PFSK-1 (cell line): ENCODE results near the gene NUBPL.

Experiments used
- FOXP2 ChIP-seq: optimal IDR thresholded peaks from 2 replicates; pipeline ENCODE3; 2011; ENCODE audit warnings: borderline replicate concordance, control low read depth, inconsistent platforms; ENCODE audit not compliant: insufficient read depth; ENCODE audit errors: extremely low read length, extremely low read depth
- POLR2AphosphoS5 ChIP-seq: IDR thresholded peaks from 2 replicates; pipeline ENCODE4 v1.6.1; 2012; ENCODE audit warnings: low read depth, mild to moderate bottlenecking, control low read depth, low read length, moderate library complexity
- REST ChIP-seq, 2 experiments: IDR thresholded peaks; 2 replicates each; pipeline versions ENCODE4 v1.6.1 to v1.8.0; 2011 to 2012; ENCODE audit warnings: low read depth in 2 of 2, low read length in 2 of 2, control low read depth in 1 of 2, inconsistent platforms in 1 of 2, mild to moderate bottlenecking in 1 of 2, moderate library complexity in 1 of 2; ENCODE audit not compliant: insufficient read depth in 1 of 2
- SIN3A ChIP-seq: IDR thresholded peaks from 2 replicates; pipeline ENCODE4 v1.6.1; 2012; ENCODE audit warnings: mild to moderate bottlenecking, low read length, moderate library complexity, borderline replicate concordance; ENCODE audit not compliant: insufficient read depth
- TAF1 ChIP-seq: IDR thresholded peaks from 2 replicates; pipeline ENCODE4 v1.6.1; 2012; ENCODE audit warnings: low read length, control low read depth, borderline replicate concordance; ENCODE audit not compliant: insufficient read depth

NUBPL gene

GRCh38 chr14:31592122-31592521 lies 30.9 kb downstream of the NUBPL start:
- TF ChIP-seq POLR2AphosphoS5 (no peak), FOXP2 (no peak)

- TF ChIP-seq POLR2AphosphoS5: no peak
These were observed 31.4 kb downstream of the NUBPL start for GRCh38 chr14:31592631-31593030.

GRCh38 chr14:31596342-31597095 lies 35.3 kb downstream of the NUBPL start:
- TF ChIP-seq TAF1: no peak
- TF ChIP-seq SIN3A: no peak
- TF ChIP-seq REST (IDR thresholded peaks at IDR 0.05; ENCODE audit: insufficient read depth in 1 of 2, low read depth in 2 of 2, low read length in 2 of 2): no peak
- no peak for TF ChIP-seq POLR2AphosphoS5
- no peak for TF ChIP-seq FOXP2

GRCh38 chr14:31605702-31606101 lies 44.5 kb downstream of the NUBPL start:
- TF ChIP-seq POLR2AphosphoS5: no peak
- no peak for TF ChIP-seq TAF1
- no peak for TF ChIP-seq REST (IDR thresholded peaks at IDR 0.05; ENCODE audit: insufficient read depth in 1 of 2, low read depth in 2 of 2, low read length in 2 of 2)
- TF ChIP-seq SIN3A: no peak
- no peak for TF ChIP-seq FOXP2

- TF ChIP-seq POLR2AphosphoS5: no peak
These were observed 50.7 kb downstream of the NUBPL start for GRCh38 chr14:31611778-31612433.

GRCh38 chr14:31613188-31613587 lies 52.0 kb downstream of the NUBPL start:
- no peak for TF ChIP-seq POLR2AphosphoS5
- TF ChIP-seq TAF1: no peak
- TF ChIP-seq REST (IDR thresholded peaks at IDR 0.05; ENCODE audit: insufficient read depth in 1 of 2, low read depth in 2 of 2, low read length in 2 of 2): no peak
- no peak for TF ChIP-seq FOXP2
- TF ChIP-seq SIN3A: no peak

GRCh38 chr14:31619440-31619839 lies 58.2 kb downstream of the NUBPL start:
- TF ChIP-seq TAF1 (no peak), SIN3A (no peak), REST (IDR thresholded peaks at IDR 0.05; ENCODE audit: insufficient read depth in 1 of 2, low read depth in 2 of 2, low read length in 2 of 2) (no peak), POLR2AphosphoS5 (no peak), FOXP2 (no peak)
